Thoracic aorta (tissue), 2 donors: Measurements from ENCODE around the gene PRSS56. TPM values are rescaled to one million over a fixed set of nuclear protein-coding genes. Genes with fewer than 3 reads are reported as not detected.

Experiments used
- ATAC-seq: fragments of 150-250 bp; one replicate; pipeline ENCODE4 v1.8.0; 2017; ENCODE audit warnings: low read depth; ENCODE audit not compliant: insufficient number of reproducible peaks, low FRiP score
- DNase-seq: peaks from one replicate; pipeline ENCODE4 v3.0.0-alpha.2; 2020; ENCODE audit warnings: low spot score
- H3K27ac ChIP-seq, 2 donors: fragments of 200-600 bp; sonication (generic); 1 replicate in 1 of 2; 2 replicates in 1 of 2; pipeline ENCODE4 v1.5.1; 2016; ENCODE audit warnings: mild to moderate bottlenecking in 2 of 2, moderate library complexity in 2 of 2
- H3K27me3 ChIP-seq: fragments of 200-600 bp; sonication (generic); replicated peaks from 2 replicates; pipeline ENCODE4 v1.6.0; 2016; ENCODE audit warnings: mild to moderate bottlenecking; ENCODE audit not compliant: insufficient read depth
- H3K36me3 ChIP-seq: fragments of 200-600 bp; sonication (generic); one replicate; pipeline ENCODE4 v1.5.1; 2016
- H3K4me1 ChIP-seq, 2 donors: fragments of 200-600 bp; sonication (generic); 1 replicate in 1 of 2; 2 replicates in 1 of 2; pipeline versions ENCODE4 v1.5.1 to v1.6.0; 2016; ENCODE audit warnings: low read depth in 2 of 2, mild to moderate bottlenecking in 1 of 2; ENCODE audit not compliant: control insufficient read depth in 1 of 2
- H3K4me3 ChIP-seq: fragments of 200-600 bp; sonication (generic); 2 replicates; pipeline ENCODE4 v1.5.1; 2016; ENCODE audit warnings: mild to moderate bottlenecking
- H3K9me3 ChIP-seq: fragments of 200-600 bp; sonication (generic); 2 replicates; pipeline ENCODE4 v1.5.1; 2016
- total RNA-seq, 2 donors: library from RNA; depleted of rRNA; stranded (reverse); fragments of >200 nt; gene quantifications; one replicate each; pipeline versions ENCODE4 v1.1.0 to v1.2.3, GENCODE V29; 2016
- TF ChIP-seq, protein P1 (sequence below): fragments of 200-600 bp; sonication (generic); IDR thresholded peaks from one replicate; pipeline ENCODE4 v1.5.1; 2019; ENCODE audit warnings: antibody characterized with exemption

Gene PRSS56
- total RNA-seq, 2 donors from 2014 or later = not detected

DNA sequence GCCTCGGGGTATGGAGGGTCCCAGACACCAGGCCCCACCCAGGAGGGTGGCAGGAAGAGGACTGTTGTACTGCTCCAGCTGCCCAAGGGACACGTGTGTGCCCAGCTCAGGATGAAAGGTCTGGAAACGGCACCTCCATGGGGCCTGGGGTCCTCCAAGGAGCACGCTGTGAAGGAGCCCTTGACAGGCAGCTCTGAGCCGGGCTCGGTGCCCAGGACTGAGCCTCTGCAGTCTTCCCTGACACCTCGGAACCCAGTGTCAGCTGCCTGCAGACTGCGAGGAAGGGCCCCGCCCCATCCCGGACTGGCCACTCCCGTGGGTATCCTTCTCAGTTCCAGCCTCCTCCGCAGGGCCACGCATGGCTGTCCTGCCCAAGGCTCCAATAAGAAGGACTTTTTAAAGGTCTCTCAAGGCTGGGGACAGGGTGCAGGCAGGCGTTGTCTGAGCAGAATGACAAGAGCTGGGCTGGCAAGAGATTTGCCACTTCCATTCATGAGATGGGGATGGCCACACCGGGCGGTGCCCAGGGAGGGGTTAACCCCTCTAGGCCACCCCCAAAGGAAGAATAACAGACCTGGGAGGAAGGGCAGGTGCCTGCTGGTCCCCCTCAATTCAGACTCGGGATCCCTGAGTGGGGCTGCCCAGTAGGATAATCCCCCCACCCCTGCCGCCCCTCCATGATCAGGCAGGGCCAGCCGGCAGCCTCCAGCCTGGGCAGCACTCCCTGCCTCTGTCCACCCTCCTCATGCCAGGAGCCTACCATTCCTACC is 41.4 kb upstream of the PRSS56 start:
- H3K27ac ChIP-seq = no peak overlapping the region
- H3K4me1 ChIP-seq = no peaks in the 10 kb centered on the region
- H3K9me3 ChIP-seq = no peaks in the 10 kb centered on the region
- no peak for ATAC-seq
- H3K27me3 ChIP-seq = no peaks in the 10 kb centered on the region
- H3K36me3 ChIP-seq = no peaks in the 10 kb centered on the region
- TF ChIP-seq, protein P1, sequence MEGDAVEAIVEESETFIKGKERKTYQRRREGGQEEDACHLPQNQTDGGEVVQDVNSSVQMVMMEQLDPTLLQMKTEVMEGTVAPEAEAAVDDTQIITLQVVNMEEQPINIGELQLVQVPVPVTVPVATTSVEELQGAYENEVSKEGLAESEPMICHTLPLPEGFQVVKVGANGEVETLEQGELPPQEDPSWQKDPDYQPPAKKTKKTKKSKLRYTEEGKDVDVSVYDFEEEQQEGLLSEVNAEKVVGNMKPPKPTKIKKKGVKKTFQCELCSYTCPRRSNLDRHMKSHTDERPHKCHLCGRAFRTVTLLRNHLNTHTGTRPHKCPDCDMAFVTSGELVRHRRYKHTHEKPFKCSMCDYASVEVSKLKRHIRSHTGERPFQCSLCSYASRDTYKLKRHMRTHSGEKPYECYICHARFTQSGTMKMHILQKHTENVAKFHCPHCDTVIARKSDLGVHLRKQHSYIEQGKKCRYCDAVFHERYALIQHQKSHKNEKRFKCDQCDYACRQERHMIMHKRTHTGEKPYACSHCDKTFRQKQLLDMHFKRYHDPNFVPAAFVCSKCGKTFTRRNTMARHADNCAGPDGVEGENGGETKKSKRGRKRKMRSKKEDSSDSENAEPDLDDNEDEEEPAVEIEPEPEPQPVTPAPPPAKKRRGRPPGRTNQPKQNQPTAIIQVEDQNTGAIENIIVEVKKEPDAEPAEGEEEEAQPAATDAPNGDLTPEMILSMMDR = no peak
- no peak for DNase-seq
- H3K4me3 ChIP-seq = no peak overlapping the region

DNA sequence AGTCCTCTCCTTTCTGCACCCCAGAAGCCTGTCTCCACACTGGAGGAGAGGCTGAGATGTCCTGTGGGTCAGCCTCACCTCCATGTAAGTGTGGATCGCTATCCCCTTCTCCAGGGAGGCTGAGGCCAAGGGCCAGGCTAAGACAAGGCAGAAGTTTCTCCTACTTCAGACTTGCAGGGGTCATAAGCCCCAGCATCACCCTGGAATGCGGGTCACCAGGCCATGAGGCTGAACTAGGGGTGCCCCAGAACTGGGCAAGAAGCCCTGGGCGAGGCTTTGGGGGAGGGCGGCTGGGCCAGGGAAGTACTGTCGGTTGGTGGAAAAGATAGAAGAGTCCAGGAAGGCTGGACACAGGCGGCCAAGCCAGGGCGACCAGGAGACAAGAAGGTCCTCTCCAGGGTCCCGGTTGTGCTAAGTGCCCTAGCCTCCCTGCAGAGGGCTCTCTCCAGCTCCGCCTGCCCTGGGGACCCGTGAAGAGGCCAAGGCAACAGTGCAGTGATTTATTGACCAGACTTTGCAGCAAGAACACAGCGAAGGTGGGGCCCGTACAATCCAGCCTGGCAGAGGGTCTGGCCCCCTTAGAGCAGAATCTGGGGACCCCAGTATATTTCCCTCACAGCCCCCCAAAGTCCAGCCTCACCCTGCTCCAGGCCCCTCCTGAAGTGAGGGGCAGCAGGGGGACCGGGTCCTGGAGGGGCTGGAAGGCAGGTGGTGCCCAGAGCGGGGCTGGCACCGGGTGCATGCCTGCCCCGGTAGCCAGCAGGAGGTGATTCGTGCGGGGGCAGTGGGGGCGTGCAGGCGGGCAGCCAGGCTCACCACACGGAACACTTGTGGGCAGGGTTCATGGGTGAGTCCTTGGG is 40.6 kb upstream of the PRSS56 start:
- TF ChIP-seq, protein P1 = no peak
- ATAC-seq (no peak), DNase-seq (no peak)
- Histone ChIP-seq H3K4me3 (no peak overlapping the region), H3K9me3 (no peaks in the 10 kb centered on the region), H3K4me1 (no peaks in the 10 kb centered on the region), H3K27ac (no peak overlapping the region), H3K27me3 (no peaks in the 10 kb centered on the region), H3K36me3 (no peaks in the 10 kb centered on the region)

DNA sequence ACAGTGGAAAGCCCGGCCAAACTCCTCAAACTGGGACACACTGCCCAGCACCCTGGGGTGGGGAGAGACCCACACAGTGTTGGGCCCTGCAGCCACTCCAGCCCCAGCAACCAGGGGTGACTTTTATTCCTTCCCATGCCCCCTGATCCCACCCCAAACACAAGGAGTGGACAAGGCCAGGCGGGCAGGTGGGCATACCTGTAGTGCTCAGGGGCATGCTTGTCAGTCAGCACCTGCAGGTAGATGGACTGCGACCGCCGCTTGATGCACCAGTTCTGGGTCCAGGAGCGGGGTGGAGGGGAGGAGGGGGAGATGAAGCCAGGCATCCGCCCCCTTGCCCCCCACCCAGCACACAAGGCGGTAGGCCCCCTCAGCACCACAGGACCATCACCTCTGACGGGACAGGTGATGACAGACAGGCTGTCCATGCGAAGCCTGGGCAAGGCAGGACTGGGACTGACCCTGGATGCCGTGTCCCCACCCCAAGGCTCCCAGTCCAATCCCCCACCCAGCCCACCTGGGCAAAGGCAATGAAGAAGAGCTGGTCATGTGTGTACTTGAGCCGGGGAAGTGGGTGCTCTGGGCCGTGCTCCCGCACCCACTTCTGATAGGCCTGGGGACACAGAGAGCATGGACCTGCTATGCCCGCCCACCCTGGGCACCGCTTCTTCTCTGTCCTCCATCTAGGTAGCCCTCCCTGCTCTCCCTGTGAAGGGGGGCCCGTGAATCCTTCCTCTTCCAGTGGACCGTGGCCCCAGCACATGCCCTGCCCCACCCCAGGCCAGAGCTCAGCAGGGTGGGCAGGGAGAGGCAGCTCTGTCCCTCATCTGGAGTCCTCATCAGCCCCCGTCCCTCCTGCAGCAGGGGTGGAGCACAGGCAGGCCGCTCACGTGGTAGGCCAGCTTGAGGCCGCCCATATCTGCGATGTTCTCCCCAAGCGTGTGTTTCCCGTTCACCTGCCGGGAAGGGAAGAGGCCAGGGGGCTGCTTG is 39.7 kb upstream of the PRSS56 start:
- no peaks in the 10 kb centered on the region for H3K36me3 ChIP-seq
- TF ChIP-seq, protein P1 = no peak
- no peaks in the 10 kb centered on the region for H3K9me3 ChIP-seq
- no peaks in the 10 kb centered on the region for H3K4me1 ChIP-seq
- no peak overlapping the region for H3K4me3 ChIP-seq
- no peaks in the 10 kb centered on the region for H3K27me3 ChIP-seq
- no peak overlapping the region for H3K27ac ChIP-seq
- DNase-seq = no peak
- no peak for ATAC-seq

DNA sequence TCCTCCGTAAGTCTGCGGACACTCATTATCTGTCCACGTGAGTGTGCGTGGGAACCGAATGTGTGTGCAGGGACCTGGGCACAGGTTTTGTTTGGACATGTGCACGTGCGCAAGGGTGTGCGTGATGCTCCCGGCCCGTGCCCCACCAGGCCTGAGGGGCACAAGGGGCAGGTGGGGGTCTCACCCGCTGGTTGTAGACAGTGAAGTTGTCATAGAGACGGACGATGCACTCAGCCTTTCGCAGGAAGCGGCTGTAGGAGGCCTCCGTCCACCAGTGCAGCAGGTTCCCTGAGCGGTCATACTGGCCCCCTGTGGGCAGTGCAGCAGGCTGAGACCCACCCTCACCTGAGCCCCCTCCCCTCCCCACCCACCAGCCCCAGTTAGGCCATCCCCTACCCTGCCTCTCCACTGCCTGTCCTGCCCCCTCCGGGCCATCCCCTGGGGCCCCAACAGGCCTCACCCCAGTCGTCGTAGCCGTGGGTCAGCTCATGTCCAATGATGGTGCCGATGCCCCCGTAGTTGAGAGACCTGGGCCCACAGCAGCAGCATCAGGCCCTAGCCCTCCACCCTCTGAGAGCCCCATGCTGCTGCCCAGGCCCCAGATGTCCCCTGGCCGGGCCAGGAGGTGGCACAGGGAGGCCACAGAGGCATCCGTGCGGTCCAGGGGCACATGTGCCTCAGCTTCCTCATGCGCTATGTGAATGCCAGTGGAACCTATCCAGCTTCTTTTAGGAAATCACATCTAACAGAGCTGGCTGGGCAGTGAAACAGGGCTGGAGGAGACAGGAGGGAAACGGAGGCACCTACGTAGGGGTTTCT is 38.7 kb upstream of the PRSS56 start:
- DNase-seq (no peak), ATAC-seq (no peak)
- H3K4me3 ChIP-seq = no peak overlapping the region
- no peaks in the 10 kb centered on the region for H3K27me3 ChIP-seq
- no peaks in the 10 kb centered on the region for H3K9me3 ChIP-seq
- no peaks in the 10 kb centered on the region for H3K36me3 ChIP-seq
- TF ChIP-seq, protein P1 = no peak
- H3K27ac ChIP-seq = no peak overlapping the region
- no peaks in the 10 kb centered on the region for H3K4me1 ChIP-seq
